Gastrocnemius medialis (tissue), 4 donors: Measurements from ENCODE around the gene LRRC51. TPM values are rescaled to one million over a fixed set of nuclear protein-coding genes. Genes with fewer than 3 reads are reported as not detected.

Experiments used
- ATAC-seq, 2 donors: fragments of 150-250 bp; one replicate each; pipeline ENCODE4 v1.9.1; 2016
- DNase-seq, 2 donors: peaks; one replicate each; pipeline ENCODE4 v3.0.0-alpha.2; 2019
- H3K27ac ChIP-seq, 4 donors: fragments of 200-600 bp; sonication (generic); 1 replicate in 1 of 4; 2 replicates in 3 of 4; pipeline ENCODE4 v1.5.1; 2016 to 2018; ENCODE audit warnings: mild to moderate bottlenecking in 2 of 4, moderate library complexity in 1 of 4
- H3K27me3 ChIP-seq, 3 donors: fragments of 200-600 bp; sonication (generic) in 2 of 3; 1 replicate in 1 of 3; 2 replicates in 2 of 3; pipeline versions ENCODE4 v1.5.1 to v1.6.0; 2016 to 2019; ENCODE audit warnings: mild to moderate bottlenecking in 1 of 3, moderate library complexity in 1 of 3
- H3K36me3 ChIP-seq, 2 donors: fragments of 200-600 bp; sonication (generic) in 1 of 2; one replicate each; pipeline ENCODE4 v1.5.1; 2017 to 2018
- H3K4me1 ChIP-seq, 2 donors: fragments of 200-600 bp; sonication (generic) in 1 of 2; one replicate each; pipeline ENCODE4 v1.5.1; 2016 to 2017; ENCODE audit warnings: mild to moderate bottlenecking in 2 of 2
- H3K4me3 ChIP-seq, 4 donors: fragments of 200-600 bp; sonication (generic) in 3 of 4; 1 replicate in 1 of 4; 2 replicates in 3 of 4; pipeline ENCODE4 v1.5.1; 2016 to 2019; ENCODE audit warnings: mild to moderate bottlenecking in 2 of 4
- H3K9me3 ChIP-seq, 3 donors: fragments of 200-600 bp; sonication (generic) in 2 of 3; 1 replicate in 1 of 3; 2 replicates in 2 of 3; pipeline ENCODE4 v1.5.1; 2016 to 2019
- POLR2A ChIP-seq, 2 donors: fragments of 450-650 bp; IDR thresholded peaks; one replicate each; pipeline ENCODE4 v1.6.1; 2017; ENCODE audit warnings: antibody characterized with exemption in 2 of 2, mild to moderate bottlenecking in 2 of 2, moderate library complexity in 2 of 2
- in situ Hi-C, 4 donors: fragments of 200-750 bp; cut with MboI; loops; one replicate each; pipeline versions ENCODE4 v1.15.0 to v1.8.0; 2017; ENCODE audit warnings: low sequenced_read_pairs in 4 of 4
- intact Hi-C: fragments of 100-400 bp; cut with DNase I; formaldehyde crosslinking; loops from one replicate; pipeline ENCODE4 v1.15.1; 2023; ENCODE audit warnings: low total_unique reads
- total RNA-seq, 4 donors: library from RNA; depleted of rRNA; stranded (reverse); fragments of >200 nt; gene quantifications; one replicate each; pipeline versions ENCODE4 v1.1.0 to v1.2.3, GENCODE V29; 2016
- TF ChIP-seq, protein P1 (sequence below), 5 experiments: fragments of 450-650 bp in 3 of 5; fragments of 200-600 bp in 2 of 5; sonication (generic) in 2 of 5; IDR thresholded peaks in 4 of 5; conservative IDR thresholded peaks in 1 of 5; 1 replicate in 4 of 5; 2 replicates in 1 of 5; pipeline ENCODE4 v1.5.1; 2016 to 2019; ENCODE audit warnings: antibody characterized with exemption in 5 of 5, mild to moderate bottlenecking in 3 of 5, moderate library complexity in 3 of 5

LRRC51 gene
- total RNA-seq, 4 donors from 2014 or later = 3.6 to 9.5 (median 5.3) TPM

DNA sequence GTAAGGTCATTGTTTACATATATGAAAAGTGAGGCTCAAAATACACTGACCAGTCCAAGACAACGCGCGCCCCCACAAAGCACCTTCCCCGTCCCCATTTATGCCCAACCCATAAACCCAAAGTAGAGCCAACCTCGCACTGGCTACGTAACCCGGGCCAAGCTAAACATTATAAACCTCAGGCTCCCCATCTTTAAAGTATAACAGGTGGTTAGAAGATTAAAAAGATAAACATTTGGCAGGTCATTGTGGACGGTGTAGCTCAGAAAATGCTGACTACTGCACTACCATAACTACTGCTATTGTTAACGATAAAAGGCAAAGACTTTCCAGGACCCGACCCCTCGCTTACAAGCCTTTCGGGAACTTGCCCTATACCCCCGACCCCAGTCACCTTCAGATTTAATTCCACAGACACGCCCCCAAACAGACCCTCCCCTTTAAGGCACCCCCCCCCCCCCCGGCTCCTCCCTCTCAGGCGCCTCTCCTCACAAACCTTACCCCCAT is 778 bp upstream of the LRRC51 start:
- H3K36me3 ChIP-seq = no peaks in the 10 kb centered on the region
- peak overlapping the region; percentile 69 to 96 (median 93) for H3K4me3 ChIP-seq
- ATAC-seq (peak; percentile 47 to 68), DNase-seq (peak in 1 of 2 donors; percentile 18)
- TF ChIP-seq, protein P1, sequence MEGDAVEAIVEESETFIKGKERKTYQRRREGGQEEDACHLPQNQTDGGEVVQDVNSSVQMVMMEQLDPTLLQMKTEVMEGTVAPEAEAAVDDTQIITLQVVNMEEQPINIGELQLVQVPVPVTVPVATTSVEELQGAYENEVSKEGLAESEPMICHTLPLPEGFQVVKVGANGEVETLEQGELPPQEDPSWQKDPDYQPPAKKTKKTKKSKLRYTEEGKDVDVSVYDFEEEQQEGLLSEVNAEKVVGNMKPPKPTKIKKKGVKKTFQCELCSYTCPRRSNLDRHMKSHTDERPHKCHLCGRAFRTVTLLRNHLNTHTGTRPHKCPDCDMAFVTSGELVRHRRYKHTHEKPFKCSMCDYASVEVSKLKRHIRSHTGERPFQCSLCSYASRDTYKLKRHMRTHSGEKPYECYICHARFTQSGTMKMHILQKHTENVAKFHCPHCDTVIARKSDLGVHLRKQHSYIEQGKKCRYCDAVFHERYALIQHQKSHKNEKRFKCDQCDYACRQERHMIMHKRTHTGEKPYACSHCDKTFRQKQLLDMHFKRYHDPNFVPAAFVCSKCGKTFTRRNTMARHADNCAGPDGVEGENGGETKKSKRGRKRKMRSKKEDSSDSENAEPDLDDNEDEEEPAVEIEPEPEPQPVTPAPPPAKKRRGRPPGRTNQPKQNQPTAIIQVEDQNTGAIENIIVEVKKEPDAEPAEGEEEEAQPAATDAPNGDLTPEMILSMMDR (IDR thresholded peaks at IDR 0.05 in 4 of 5, conservative IDR thresholded peaks at IDR 0.05 in 1 of 5) = no peak
- H3K9me3 ChIP-seq = no peaks in the 10 kb centered on the region
- H3K27me3 ChIP-seq = no peaks in the 10 kb centered on the region
- peak overlapping the region; percentile 87 to 98 (median 94) for H3K27ac ChIP-seq
- intact Hi-C loops (loop anchor here (1.0 kb wide), 4 partner anchors 23 to 152 kb away; partner anchors contain the start of genes ANAPC15, LAMTOR1 and XNDC1N), in situ Hi-C loops (loop anchor here in 3 of 4 donors (5.0 kb wide), 2 partner anchors 38 to 43 kb away; no protein-coding TSS in a partner anchor)
- H3K4me1 ChIP-seq = peaks cover 14 to 19% of the 10 kb centered on the region in 2 donors

DNA sequence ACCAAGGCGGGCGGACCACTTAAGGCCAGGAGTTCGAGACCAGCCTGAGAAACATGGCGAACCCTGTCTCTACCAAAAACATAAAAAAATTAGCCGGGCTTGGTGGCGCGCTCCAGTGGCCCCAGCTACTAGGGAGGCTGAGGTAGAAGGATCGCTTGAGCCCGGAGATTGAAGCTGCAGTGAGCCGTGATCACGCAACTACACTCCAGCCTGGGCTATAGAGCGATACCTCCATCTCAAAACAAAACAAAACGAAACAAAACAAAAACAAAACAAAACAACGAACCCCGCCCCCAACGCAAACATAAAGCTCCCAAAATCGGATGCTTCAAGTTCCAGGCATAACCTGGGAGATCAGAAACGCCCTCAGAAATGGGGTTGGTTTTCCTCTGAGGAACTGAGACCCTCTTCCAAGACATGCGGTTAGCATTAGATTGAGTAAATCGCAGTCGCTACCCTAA is 564 bp downstream of the LRRC51 start:
- Histone ChIP-seq H3K4me3 (peak overlapping the region; percentile 69 to 96 (median 93)), H3K36me3 (no peaks in the 10 kb centered on the region), H3K4me1 (peaks cover 14 to 19% of the 10 kb centered on the region in 2 donors), H3K27ac (peak overlapping the region; percentile 87 to 98 (median 94)), H3K27me3 (no peaks in the 10 kb centered on the region), H3K9me3 (no peaks in the 10 kb centered on the region)
- no peak for DNase-seq
- intact Hi-C loops = no loop called here
- in situ Hi-C loops = no loop called here
- ATAC-seq = no peak
- TF ChIP-seq, protein P1 (IDR thresholded peaks at IDR 0.05 in 4 of 5, conservative IDR thresholded peaks at IDR 0.05 in 1 of 5) = no peak
- no peak for TF ChIP-seq POLR2A (IDR thresholded peaks at IDR 0.05)

DNA sequence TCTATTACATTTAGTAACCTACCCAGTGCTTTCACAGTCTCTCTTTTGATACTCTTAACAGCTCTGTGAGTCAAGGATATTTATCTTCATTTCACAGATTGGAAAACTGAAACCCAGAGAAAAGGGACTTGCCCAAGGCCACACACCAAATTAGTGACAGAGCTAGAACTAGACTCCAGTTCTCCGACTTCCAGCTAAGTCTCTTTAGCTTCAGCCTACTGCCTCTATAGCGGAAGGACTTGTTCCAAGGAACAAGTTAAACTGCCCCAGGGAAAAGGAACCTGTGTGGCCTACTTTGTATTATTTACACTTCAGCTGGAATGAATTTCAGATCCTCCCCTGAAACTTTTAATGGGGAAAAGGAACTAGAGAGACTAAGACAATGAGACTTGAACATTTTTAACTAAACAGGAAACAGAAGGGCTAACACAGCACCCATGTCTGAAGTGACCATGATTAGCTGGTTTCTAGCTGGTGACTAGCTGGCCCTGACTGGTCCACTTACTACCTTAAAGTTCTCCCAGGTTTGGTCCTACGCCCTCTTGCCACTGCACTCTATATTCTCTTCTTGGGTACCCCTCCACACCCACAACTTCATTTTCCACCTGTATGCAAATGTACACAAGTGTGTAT is 1.3 kb downstream of the LRRC51 start:
- H3K27ac ChIP-seq = peak overlapping the region in 2 of 4 donors; percentile 92 to 95
- in situ Hi-C loops = no loop called here
- no peaks in the 10 kb centered on the region for H3K9me3 ChIP-seq
- H3K36me3 ChIP-seq = no peaks in the 10 kb centered on the region
- ATAC-seq (no peak), DNase-seq (no peak)
- intact Hi-C loops = no loop called here
- peaks cover 14 to 19% of the 10 kb centered on the region in 2 donors for H3K4me1 ChIP-seq
- no peak overlapping the region for H3K4me3 ChIP-seq
- no peaks in the 10 kb centered on the region for H3K27me3 ChIP-seq
- TF ChIP-seq POLR2A (IDR thresholded peaks at IDR 0.05) = no peak
- TF ChIP-seq, protein P1 (IDR thresholded peaks at IDR 0.05 in 4 of 5, conservative IDR thresholded peaks at IDR 0.05 in 1 of 5) = no peak

DNA sequence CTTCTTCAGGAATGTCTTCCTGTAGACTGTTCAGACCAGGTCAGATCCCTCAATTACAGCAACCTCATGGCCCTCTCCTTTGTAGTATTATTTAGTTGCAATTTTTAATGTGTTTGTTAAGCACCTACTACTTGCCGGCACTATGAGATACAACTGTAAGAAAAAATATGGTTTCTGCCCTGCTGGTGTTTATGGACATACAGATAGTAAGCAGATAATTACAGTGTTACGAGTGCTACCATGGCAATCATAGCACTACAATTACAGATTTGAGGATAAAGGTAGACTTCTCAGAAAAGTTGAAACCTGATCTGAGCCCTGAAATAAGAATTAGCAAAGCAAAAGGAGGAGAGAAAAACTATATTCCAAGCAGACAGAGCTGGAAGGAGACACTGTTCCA is 2.8 kb downstream of the LRRC51 start:
- DNase-seq (no peak), ATAC-seq (no peak)
- no peaks in the 10 kb centered on the region for H3K36me3 ChIP-seq
- H3K4me3 ChIP-seq = no peak overlapping the region
- no peaks in the 10 kb centered on the region for H3K27me3 ChIP-seq
- H3K4me1 ChIP-seq = peaks cover 14 to 18% of the 10 kb centered on the region in 2 donors
- H3K9me3 ChIP-seq = no peaks in the 10 kb centered on the region
- no peak for TF ChIP-seq POLR2A (IDR thresholded peaks at IDR 0.05)
- TF ChIP-seq, protein P1 (IDR thresholded peaks at IDR 0.05 in 4 of 5, conservative IDR thresholded peaks at IDR 0.05 in 1 of 5) = no peak
- H3K27ac ChIP-seq = no peak overlapping the region
- intact Hi-C loops (no loop called here), in situ Hi-C loops (no loop called here)
